Ovary (tissue), 3 donors: ENCODE data around the gene RHOC.

Experiments used
- EP300 ChIP-seq: sonication (generic); formaldehyde crosslinking; IDR thresholded peaks from one replicate; pipeline ENCODE4 v1.6.1; 2017; ENCODE audit warnings: antibody characterized with exemption
- POLR2A ChIP-seq: fragments of 450-650 bp; IDR thresholded peaks from one replicate; pipeline ENCODE4 v1.6.1; 2017; ENCODE audit warnings: antibody characterized with exemption, mild to moderate bottlenecking, moderate library complexity
- TF ChIP-seq, protein P1 (sequence below), 3 donors: fragments of 450-650 bp in 2 of 3; fragments of 200-600 bp in 1 of 3; IDR thresholded peaks; one replicate each; pipeline versions ENCODE4 v1.5.1 to v1.8.0; 2016 to 2022; ENCODE audit warnings: antibody characterized with exemption in 3 of 3, mild to moderate bottlenecking in 1 of 3
- donor health status: DM: no; HTN: no; CAD: no.

DNA sequence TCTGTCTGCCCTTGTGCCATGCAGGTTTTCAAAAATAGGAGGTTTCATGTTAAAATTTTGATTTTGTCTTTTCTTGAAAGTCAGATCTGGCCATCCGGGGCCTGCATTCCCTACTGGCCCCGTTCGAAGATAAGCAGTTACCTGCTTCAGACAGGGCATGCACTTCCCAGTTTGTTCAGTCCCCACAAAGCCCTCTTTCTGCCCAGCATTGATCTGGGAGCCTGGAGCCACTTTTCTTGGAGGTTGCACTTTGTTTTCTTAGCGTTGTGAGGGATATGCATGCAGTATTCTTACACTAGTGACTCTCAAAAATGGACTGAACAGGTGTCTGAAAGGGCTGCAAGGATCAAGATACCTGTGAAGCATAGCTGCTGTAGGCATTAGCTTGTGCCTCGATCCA is 21.0 kb downstream of the RHOC start:
- TF ChIP-seq, protein P1, sequence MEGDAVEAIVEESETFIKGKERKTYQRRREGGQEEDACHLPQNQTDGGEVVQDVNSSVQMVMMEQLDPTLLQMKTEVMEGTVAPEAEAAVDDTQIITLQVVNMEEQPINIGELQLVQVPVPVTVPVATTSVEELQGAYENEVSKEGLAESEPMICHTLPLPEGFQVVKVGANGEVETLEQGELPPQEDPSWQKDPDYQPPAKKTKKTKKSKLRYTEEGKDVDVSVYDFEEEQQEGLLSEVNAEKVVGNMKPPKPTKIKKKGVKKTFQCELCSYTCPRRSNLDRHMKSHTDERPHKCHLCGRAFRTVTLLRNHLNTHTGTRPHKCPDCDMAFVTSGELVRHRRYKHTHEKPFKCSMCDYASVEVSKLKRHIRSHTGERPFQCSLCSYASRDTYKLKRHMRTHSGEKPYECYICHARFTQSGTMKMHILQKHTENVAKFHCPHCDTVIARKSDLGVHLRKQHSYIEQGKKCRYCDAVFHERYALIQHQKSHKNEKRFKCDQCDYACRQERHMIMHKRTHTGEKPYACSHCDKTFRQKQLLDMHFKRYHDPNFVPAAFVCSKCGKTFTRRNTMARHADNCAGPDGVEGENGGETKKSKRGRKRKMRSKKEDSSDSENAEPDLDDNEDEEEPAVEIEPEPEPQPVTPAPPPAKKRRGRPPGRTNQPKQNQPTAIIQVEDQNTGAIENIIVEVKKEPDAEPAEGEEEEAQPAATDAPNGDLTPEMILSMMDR (IDR thresholded peaks at IDR 0.05) = no peak
- TF ChIP-seq POLR2A = no peak
- no peak for TF ChIP-seq EP300
